B cell (primary cell): ENCODE results near the gene CRYBG2. TPM values are rescaled to one million over a fixed set of nuclear protein-coding genes. Genes with fewer than 3 reads are reported as not detected.

Experiments used
- ATAC-seq: fragments of 200-7000 bp; cut with Tn5 transposase; one replicate; pipeline ENCODE4 v1.10.0; 2021; ENCODE audit warnings: low read depth, mild to moderate bottlenecking, moderate number of reproducible peaks, moderate library complexity
- CTCF ChIA-PET: fragments of 350-600 bp; sonication (Branson Sonifier 250); formaldehyde crosslinking; loops from one replicate; lab custom pipeline; 2021; ENCODE audit warnings: antibody characterized with exemption, inconsistent platforms; lab: Charles Lee
- POLR2A ChIA-PET: fragments of 350-600 bp; sonication (Branson Sonifier 250); formaldehyde crosslinking; loops from one replicate; lab custom pipeline; 2021; ENCODE audit warnings: antibody characterized with exemption; lab: Charles Lee
- DNase-seq: peaks from one replicate; pipeline ENCODE4 v3.0.0; 2013
- H2AFZ ChIP-seq: 2 replicates; pipeline ENCODE4 v1.6.1; 2012; ENCODE audit warnings: mild to moderate bottlenecking, low read depth, low read length; ENCODE audit not compliant: insufficient read depth, poor library complexity, severe bottlenecking
- H3K27ac ChIP-seq, 2 donors: 1 replicate in 1 of 2; 2 replicates in 1 of 2; pipeline ENCODE4 v1.5.1; 2012 to 2013; ENCODE audit warnings: low read length in 2 of 2, mild to moderate bottlenecking in 2 of 2, moderate library complexity in 1 of 2
- H3K27me3 ChIP-seq, 4 experiments: fragments of 200-600 bp in 1 of 4; sonication (generic) in 1 of 4; replicated peaks in 1 of 4; 1 replicate in 2 of 4; 2 replicates in 2 of 4; pipeline versions ENCODE4 v1.6.1 to v1.7.0; 2013 to 2016; ENCODE audit warnings: low read length in 3 of 4, mild to moderate bottlenecking in 2 of 4, mixed read lengths in 1 of 4, moderate library complexity in 1 of 4; ENCODE audit not compliant: insufficient read depth in 4 of 4, control insufficient read depth in 3 of 4; ENCODE audit errors: control extremely low read depth in 1 of 4
- H3K36me3 ChIP-seq, 2 experiments: replicated peaks in 1 of 2; 1 replicate in 1 of 2; 2 replicates in 1 of 2; pipeline versions ENCODE4 v1.6.1 to v1.7.1; 2013; ENCODE audit warnings: low read length in 1 of 2; ENCODE audit not compliant: insufficient read depth in 2 of 2, control insufficient read depth in 1 of 2; ENCODE audit errors: control extremely low read depth in 1 of 2, extremely low read depth in 1 of 2
- H3K4me1 ChIP-seq, 2 donors: fragments of 200-600 bp in 1 of 2; sonication (generic) in 1 of 2; 1 replicate in 1 of 2; 2 replicates in 1 of 2; pipeline versions ENCODE4 v1.5.1 to v1.6.1; 2013 to 2017; ENCODE audit warnings: low read length in 2 of 2; ENCODE audit not compliant: control insufficient read depth in 2 of 2, insufficient read depth in 2 of 2
- H3K4me2 ChIP-seq: replicated peaks from 2 replicates; pipeline ENCODE3; 2012; ENCODE audit warnings: mild to moderate bottlenecking, low read depth, low read length; ENCODE audit not compliant: poor library complexity, severe bottlenecking
- H3K4me3 ChIP-seq, 5 experiments: fragments of 200-600 bp in 1 of 5; sonication (generic) in 1 of 5; 1 replicate in 3 of 5; 2 replicates in 2 of 5; pipeline versions ENCODE4 v1.5.1 to v1.7.0; 2011 to 2016; ENCODE audit warnings: low read length in 4 of 5, mild to moderate bottlenecking in 4 of 5, low read depth in 2 of 5, control low read depth in 1 of 5, moderate library complexity in 1 of 5; ENCODE audit not compliant: insufficient read depth in 1 of 5; ENCODE audit errors: control extremely low read depth in 1 of 5, extremely low read depth in 1 of 5
- H3K79me2 ChIP-seq: fragments of 200-600 bp; sonication (generic); one replicate; pipeline ENCODE4 v1.6.0; 2016; ENCODE audit warnings: low read length; ENCODE audit not compliant: control insufficient read depth, insufficient read depth
- H3K9ac ChIP-seq: fragments of 200-600 bp; sonication (generic); 2 replicates; pipeline ENCODE4 v1.6.1; 2017; ENCODE audit warnings: mild to moderate bottlenecking, low read length, moderate library complexity
- H3K9me3 ChIP-seq, 3 donors: one replicate each; pipeline versions ENCODE4 v1.6.1 to v1.7.1; 2013; ENCODE audit warnings: low read length in 2 of 3; ENCODE audit not compliant: control insufficient read depth in 2 of 3, insufficient read depth in 1 of 3; ENCODE audit errors: control extremely low read depth in 1 of 3
- H4K20me1 ChIP-seq: 2 replicates; pipeline ENCODE4 v1.6.0; 2012; ENCODE audit warnings: mild to moderate bottlenecking, low read length; ENCODE audit not compliant: insufficient read depth, control insufficient read depth, poor library complexity, severe bottlenecking
- H3K27ac Mint-ChIP-seq: one replicate; pipeline ENCODE4 v1.8.0; 2021; ENCODE audit warnings: mixed read lengths
- H3K27me3 Mint-ChIP-seq: one replicate; pipeline ENCODE4 v1.8.0; 2021; ENCODE audit warnings: mixed read lengths
- H3K4me1 Mint-ChIP-seq: one replicate; pipeline ENCODE4 v1.8.0; 2021; ENCODE audit warnings: mixed read lengths
- H3K4me3 Mint-ChIP-seq: one replicate; pipeline ENCODE4 v1.8.0; 2021; ENCODE audit warnings: mixed read lengths
- H3K9me3 Mint-ChIP-seq: one replicate; pipeline ENCODE4 v1.8.0; 2022; ENCODE audit warnings: mixed read lengths; ENCODE audit not compliant: insufficient read depth
- CTCF ChIP-seq: fragments of 200-600 bp; IDR thresholded peaks from one replicate; pipeline ENCODE4 v1.8.0; 2022; ENCODE audit warnings: antibody characterized with exemption, mild to moderate bottlenecking
- EZH2 ChIP-seq: IDR thresholded peaks from 2 replicates; pipeline ENCODE4 v1.6.1; 2012; ENCODE audit warnings: borderline replicate concordance, low read depth, mild to moderate bottlenecking, moderate library complexity, low read length; ENCODE audit not compliant: insufficient read depth, poor library complexity, severe bottlenecking
- WGBS: methylation state at CpG from one replicate; pipeline ENCODE4 v1.1.5; 2013; ENCODE audit warnings: missing lambda C conversion rate; ENCODE audit not compliant: insufficient coverage; 5-methylcytosine and 5-hydroxymethylcytosine counted together
- intact Hi-C: fragments of 100-400 bp; cut with micrococcal nuclease; formaldehyde crosslinking; loops from one replicate; pipeline ENCODE4 v1.10.0; 2022
- polyA plus RNA-seq: library from polyadenylated mRNA; depleted of rRNA; stranded (reverse); fragments of >200 nt; gene quantifications from 2 replicates; pipeline ENCODE4 v1.2.3, GENCODE V29; 2012
- total RNA-seq, 2 donors: library from RNA; stranded (reverse); fragments of 120-200 nt in 1 of 2; gene quantifications; 1 replicate in 1 of 2; 2 replicates in 1 of 2; pipeline versions ENCODE4 v1.2.3 to v1.2.4, GENCODE V29; 2013 to 2022

Gene CRYBG2
- total and polyA plus RNA-seq, 2 donors (not counting 1 experiment from before 2014, with no cell fraction given) = 3.3 to 5.3 TPM

- H3K4me1 ChIP-seq = peaks cover 30 to 44% of the 10 kb centered on the region in 2 donors
- H4K20me1 ChIP-seq = no peaks in the 10 kb centered on the region
- no peaks in the 10 kb centered on the region for H3K9me3 ChIP-seq
- 99% methylated on average over 12 of the region's 12 CpGs for WGBS
- H3K27ac ChIP-seq = no peak overlapping the region
- H3K79me2 ChIP-seq = peaks cover 50% of the 10 kb centered on the region
- no peak overlapping the region for H2AFZ ChIP-seq
- Mint-ChIP-seq H3K4me1 (peaks cover 50% of the 10 kb centered on the region), H3K9me3 (no peaks in the 10 kb centered on the region), H3K27ac (peak overlapping the region; percentile 37), H3K4me3 (no peak overlapping the region), H3K27me3 (no peaks in the 10 kb centered on the region)
- TF ChIP-seq EZH2 = no peak
- TF ChIP-seq CTCF = no peak
- ATAC-seq (no peak), DNase-seq (no peak)
- no peak overlapping the region for H3K4me2 ChIP-seq
- ChIA-PET CTCF (interaction anchor here (1.7 to 1.9 kb wide), 2 partner anchors 9 to 12 kb away, joined by 5 to 7 read pairs; no protein-coding TSS in a partner anchor), POLR2A (interaction anchor here (0.5 to 2.3 kb wide), 7 partner anchors 8 to 1051 kb away, joined by 3 to 12 read pairs (median 8); partner anchors contain the start of gene CD52)
- peaks cover 0 to 5% of the 10 kb centered on the region in 2 experiments for H3K36me3 ChIP-seq
- no peak overlapping the region for H3K4me3 ChIP-seq
- H3K27me3 ChIP-seq = no peaks in the 10 kb centered on the region
- H3K9ac ChIP-seq = no peak overlapping the region
- intact Hi-C loops = no loop called here
These were observed 56.7 kb downstream of the CRYBG2 start for GRCh38 chr1:26297057-26297790.
